Endometrial microvascular endothelial cells (primary cell): ENCODE results near the gene C1GALT1C1. TPM values are rescaled to one million over a fixed set of nuclear protein-coding genes. Genes with fewer than 3 reads are reported as not detected.
"Not testable (repeated sequence)": the region's sequence is repeated elsewhere in the genome, so short reads cannot be mapped to it uniquely, and the experiment has no call there.

Experiments used
- in situ Hi-C: cut with HindIII; loops from 2 replicates; pipeline ENCODE4 v1.10.0; 2017; ENCODE audit warnings: low sequenced_read_pairs, low pct_unique_long_range_greater_than_20kb; ENCODE audit errors: inconsistent ontology term
- total RNA-seq: library from RNA; depleted of rRNA; stranded (reverse); fragments of >200 nt; gene quantifications from one replicate; pipeline ENCODE4 v1.2.3, GENCODE V29; 2015; ENCODE audit errors: inconsistent ontology term

The C1GALT1C1 gene
- total RNA-seq, result 103 TPM

- in situ Hi-C loops, result no loop called here
These were observed at the start of gene C1GALT1C1 for GRCh38 chrX:120629667-120630537. Gene C1GALT1C1, minus strand, starts transcription at chrX:120630054. Its CDS starts 2,888 bp downstream, at chrX:120627166.

DNA sequence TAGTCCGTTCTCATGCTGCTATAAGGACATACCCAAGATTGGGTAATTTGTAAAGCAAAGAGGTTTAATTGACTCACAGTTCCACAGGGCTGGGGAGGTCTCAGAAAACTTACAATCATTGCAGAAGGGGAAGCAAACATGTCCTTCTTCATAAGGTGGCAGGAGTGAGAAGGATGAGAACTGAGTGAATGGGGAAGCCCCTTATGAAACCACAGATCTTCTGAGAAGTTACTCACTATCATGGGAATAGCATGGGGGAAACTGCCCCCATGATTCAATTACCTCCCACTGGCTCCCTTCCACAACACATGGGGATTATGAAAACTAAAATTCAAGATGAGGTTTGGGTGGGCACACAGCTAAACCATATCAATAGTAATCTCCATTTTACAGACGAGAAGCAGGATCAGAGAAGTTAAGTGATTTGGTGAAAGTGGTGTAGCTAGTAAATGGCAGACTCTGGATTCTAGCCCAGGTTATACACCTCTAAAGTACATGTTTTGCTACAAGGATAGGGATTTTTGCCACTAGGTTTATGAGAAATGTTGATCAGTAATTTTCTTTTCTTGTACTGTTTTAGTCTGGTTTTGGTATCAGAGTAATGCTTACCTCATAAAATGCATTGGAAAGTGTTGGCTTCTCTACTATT is 47.3 kb upstream of the C1GALT1C1 start:
- in situ Hi-C loops, result no loop called here

- in situ Hi-C loops, result no loop called here
These were observed 43.1 kb upstream of the C1GALT1C1 start for GRCh38 chrX:120672841-120673530.

DNA sequence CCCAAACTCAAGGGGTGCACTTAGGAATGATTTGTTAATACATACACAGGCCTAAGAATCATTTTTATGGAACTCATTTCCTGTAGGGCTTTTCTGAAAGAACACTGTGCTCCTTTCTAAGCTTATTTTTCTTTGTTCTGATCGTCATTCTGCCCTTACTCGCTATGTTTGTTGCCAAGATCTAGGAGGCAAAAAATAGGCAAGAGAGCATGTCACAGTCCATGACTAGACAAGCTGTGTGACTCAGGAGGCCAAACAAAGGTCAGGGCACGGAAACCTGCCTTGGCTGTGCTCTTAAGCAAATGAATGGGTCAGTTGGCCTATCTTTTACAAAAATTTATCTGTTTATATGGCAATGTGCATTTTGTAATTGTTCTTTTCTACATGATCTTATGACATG is 42.5 kb upstream of the C1GALT1C1 start:
- in situ Hi-C loops, result no loop called here

- in situ Hi-C loops, result no loop called here
These were observed 42.1 kb upstream of the C1GALT1C1 start for GRCh38 chrX:120671963-120672362.

DNA sequence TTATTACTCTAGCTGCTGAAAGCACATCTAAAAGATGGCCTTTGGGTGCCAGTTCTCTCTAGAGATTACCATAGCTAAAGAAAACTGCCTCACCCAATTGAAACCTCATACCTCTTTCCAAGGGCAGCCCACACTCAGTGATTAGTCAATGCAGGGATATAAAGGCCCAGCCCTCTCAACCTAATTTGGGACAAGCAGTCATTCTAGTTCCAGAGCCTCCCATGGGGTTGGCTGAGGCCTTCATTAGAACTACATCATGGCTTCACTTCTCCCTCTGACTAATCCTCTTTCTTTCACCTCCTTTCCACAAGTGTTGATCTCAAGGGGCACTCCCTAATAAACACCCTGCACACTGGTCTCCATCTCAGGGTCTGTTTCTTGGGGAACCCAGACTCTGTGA is 38.5 kb upstream of the C1GALT1C1 start:
- in situ Hi-C loops, result no loop called here

DNA sequence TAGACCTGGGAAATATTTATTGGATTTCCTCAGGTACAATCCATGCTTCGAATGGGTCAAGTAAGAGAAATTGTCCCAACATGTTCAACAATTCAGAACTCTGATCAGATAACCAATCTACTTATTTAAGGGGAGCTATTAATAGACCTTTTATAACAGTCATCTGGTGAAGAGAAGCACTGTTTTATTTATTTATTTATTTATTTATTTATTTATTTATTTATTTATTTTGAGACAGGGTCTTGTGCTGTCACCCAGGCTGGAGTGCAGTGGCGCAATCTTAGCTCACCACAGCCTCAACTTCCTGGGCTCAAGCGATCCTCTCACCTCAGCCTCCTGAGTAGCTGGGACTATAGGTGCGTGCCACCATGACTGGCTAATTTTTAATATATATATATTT is 34.7 kb upstream of the C1GALT1C1 start:
- in situ Hi-C loops, result not testable (repeated sequence)

- in situ Hi-C loops, result no loop called here
These were observed 34.2 kb upstream of the C1GALT1C1 start for GRCh38 chrX:120664081-120664480.

DNA sequence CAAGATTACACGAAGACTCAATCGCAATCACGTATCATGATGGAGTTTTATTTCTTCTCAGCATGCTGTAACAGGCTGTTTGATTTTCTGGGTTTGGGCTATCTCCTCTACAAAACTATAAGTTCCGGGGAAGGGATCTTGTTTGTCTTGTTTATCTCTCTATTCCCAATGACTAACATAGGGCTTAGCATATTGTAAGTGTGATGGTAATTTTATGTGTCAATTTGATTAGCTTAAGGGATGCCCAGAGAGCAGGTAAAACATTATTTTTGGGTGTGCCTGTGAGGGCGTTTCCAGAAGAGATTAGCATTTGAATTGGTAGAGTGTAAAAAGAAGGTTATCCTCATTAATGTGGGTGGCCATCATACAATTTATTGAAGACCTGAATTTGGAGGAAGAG is 32.8 kb upstream of the C1GALT1C1 start:
- in situ Hi-C loops, result no loop called here

DNA sequence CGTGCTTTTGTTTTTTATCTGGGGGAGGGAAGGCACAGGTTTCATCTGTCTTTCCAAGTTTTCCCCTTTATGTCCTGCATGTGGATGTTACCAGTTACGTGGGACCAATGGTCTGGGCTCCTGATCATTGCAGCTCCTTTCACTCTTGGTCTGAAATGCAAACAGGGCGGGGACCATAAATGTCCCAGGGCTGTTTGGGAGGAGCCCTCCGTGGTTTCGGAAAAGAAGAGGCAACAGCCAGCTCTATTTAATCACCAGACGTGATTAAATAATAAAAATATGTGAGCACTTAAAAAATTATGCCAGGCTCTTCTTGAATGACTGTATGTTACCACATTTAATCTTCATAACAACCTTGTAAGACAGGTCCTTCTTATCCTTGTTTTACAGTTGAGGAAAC is 30.8 kb upstream of the C1GALT1C1 start:
- in situ Hi-C loops, result no loop called here

DNA sequence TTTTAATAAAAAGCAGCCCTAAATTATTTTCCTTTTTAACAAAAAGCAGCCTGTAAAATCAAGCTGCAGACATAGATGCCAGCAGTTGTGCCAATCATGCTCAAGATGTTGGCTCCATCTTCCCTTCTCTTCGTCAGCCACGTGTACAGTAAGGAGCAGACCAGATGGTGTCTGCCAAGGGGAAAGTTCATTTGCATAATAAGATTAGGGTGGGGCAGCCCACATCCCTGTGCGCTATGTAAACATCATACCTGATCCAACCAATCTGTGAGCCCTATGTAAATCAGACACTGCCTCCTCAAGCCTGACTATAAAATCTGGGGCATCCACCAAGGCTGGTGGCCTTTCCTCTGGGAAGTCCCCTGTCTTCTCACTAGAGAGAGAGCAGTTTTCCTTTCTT is 23.1 kb upstream of the C1GALT1C1 start:
- in situ Hi-C loops, result no loop called here

GRCh38 chrX:120652256-120652655 is 22.4 kb upstream of the C1GALT1C1 start:
- in situ Hi-C loops, result not testable (repeated sequence)

DNA sequence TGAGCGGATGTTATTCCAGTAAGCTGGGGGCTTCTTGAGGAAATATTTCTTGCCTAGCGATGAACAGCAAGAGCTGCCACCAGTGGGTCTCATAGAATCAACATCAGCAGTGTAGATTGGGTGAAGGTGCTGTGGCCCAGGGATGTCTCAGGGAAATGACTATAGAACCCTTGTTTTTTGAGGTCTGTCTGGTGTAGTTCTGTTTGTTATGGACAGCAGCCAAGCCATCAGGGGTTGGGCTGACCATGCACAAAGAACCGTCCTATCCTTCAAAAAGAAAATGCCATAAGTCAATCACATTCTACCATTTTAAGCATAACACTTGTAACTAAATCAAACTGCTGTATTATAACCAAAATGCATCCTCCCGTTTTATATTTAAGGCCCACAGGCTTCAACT is 17.3 kb upstream of the C1GALT1C1 start:
- in situ Hi-C loops, result no loop called here

GRCh38 chrX:120642871-120643270 is 13.0 kb upstream of the C1GALT1C1 start:
- in situ Hi-C loops, result no loop called here

DNA sequence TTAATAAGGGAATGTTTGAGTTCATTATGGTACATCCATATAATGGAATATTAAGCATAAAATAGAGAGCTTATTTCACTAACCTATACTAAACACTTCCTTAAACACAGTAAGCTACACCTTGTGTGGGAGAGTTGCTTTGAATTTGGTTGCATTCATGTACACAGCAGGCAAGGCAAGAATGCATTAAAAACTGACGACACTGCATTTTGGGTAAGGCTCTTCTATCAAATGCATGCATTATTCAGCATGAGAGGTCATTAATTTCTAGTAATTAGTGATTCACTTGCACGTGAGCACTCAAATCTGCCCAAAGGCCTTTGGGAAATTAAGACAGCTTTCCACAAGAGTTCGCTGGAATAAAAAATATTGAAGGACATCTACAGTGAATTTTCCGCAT is 8.8 kb upstream of the C1GALT1C1 start:
- in situ Hi-C loops, result no loop called here

DNA sequence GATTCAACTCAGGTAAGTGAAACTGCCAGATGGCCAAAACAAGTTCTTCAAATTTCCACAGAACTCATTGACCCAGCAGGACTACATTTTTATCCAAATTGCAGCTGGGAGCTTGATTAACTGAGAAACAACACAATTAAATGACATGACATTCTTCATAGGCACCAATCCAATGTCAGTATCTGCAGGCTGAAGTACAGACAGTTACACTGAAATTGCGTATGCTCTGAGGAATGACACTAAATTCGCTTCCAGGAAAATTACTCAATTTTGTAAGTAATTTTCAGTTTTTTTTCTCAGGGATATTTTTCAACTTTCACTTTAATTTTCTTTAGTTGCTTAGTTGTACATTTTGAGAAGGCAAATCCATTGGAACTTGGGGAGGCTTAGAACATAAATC is 4.5 kb downstream of the C1GALT1C1 start:
- in situ Hi-C loops, result no loop called here

- in situ Hi-C loops, result no loop called here
These were observed 11.7 kb downstream of the C1GALT1C1 start for GRCh38 chrX:120617996-120618630.

GRCh38 chrX:120614816-120615215 is 15.0 kb downstream of the C1GALT1C1 start:
- in situ Hi-C loops, result no loop called here

GRCh38 chrX:120612086-120612485 is 17.8 kb downstream of the C1GALT1C1 start:
- in situ Hi-C loops, result no loop called here
